ENCODE measurements around the gene SDK1. TPM values are rescaled to one million over a fixed set of nuclear protein-coding genes. Genes with fewer than 3 reads are reported as not detected.

The SDK1 gene
- total and polyA plus RNA-seq, 7 experiments from 2014 or later = 0.07 to 2.5 (median 0.54) TPM

DNA sequence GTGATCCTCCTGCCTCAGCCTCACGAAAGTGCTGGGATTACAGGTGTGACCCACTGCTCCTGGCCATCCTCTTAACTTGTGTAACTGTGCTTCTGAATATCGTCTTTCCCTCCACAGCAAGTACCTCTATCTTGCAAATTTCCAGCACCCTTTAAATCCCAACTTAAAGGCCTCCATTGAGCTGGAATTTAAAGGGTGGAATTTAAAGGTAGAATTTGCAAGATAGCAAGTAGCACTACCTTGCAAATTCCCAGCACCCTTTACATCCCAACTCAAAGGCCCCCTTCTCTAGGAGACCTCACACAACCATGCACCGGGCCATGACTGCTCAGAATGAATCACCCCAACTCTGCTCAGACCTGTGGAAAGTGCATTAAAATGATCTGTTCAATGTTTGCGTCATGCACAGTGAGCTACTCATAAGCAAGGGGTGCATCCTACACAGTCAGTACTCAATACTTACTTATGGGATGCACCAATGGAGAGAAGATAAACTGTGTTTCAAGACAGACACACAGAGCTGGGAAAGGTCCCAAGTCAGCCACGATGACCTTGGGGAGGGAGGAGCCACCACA is 17.8 kb upstream of the SDK1 start:
- no peaks in the 10 kb centered on the region for H3K4me1 ChIP-seq (ENCODE audit: control insufficient read depth in 2 of 2, insufficient read depth in 2 of 2, low read length in 2 of 2)
- no peaks in the 10 kb centered on the region for H3K4me1 Mint-ChIP-seq
- H3K27me3 ChIP-seq (ENCODE audit: control insufficient read depth in 2 of 2, insufficient read depth in 2 of 2, low read length in 2 of 2) = no peaks in the 10 kb centered on the region
- intact Hi-C loops (cut with micrococcal nuclease) = no loop called here
- H3K4me3 Mint-ChIP-seq = no peak overlapping the region
- no peaks in the 10 kb centered on the region for H3K9me3 ChIP-seq (ENCODE audit: control insufficient read depth in 2 of 3, low read length in 3 of 3)
- no peak overlapping the region for H3K27ac Mint-ChIP-seq
- H3K36me3 Mint-ChIP-seq = no peaks in the 10 kb centered on the region
- no peaks in the 10 kb centered on the region for H3K36me3 ChIP-seq (ENCODE audit: control insufficient read depth in 2 of 3, insufficient read depth in 3 of 3, low read length in 3 of 3)
- no peak overlapping the region for H3K4me3 ChIP-seq (ENCODE audit: low read length)
- ATAC-seq (no peak), DNase-seq (no peak)
- H3K27ac ChIP-seq (ENCODE audit: low read depth, low read length) = no peak overlapping the region
- ChIA-PET CTCF (no interaction called here), POLR2A (interaction anchor here (0.6 kb wide), 1 partner anchor 79 kb away, joined by 3 read pairs; no protein-coding TSS in a partner anchor)
- H3K27me3 Mint-ChIP-seq = peaks cover 0 to 10% (median 3%) of the 10 kb centered on the region in 5 donors
- H3K9me3 Mint-ChIP-seq = peaks cover 0 to 4% (median 0%) of the 10 kb centered on the region in 11 donors

DNA sequence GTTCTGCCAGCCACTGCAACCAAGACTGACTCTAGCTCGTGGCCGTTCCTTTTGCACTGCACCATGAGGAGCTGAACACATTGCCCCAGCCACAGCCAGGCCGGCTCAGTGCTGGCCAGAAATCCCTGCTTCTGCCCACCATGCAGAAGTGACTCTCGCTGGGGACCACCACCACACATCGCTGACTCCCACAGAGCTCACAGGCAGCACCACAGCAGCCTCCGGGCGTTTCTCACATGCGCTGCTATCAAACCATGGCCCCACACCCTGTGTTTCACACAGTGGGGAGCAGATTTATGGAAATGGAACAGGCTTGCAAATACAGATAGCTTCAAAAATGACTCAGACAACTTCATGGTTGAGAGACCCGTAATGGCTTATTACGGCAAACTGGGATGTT is 15.4 kb upstream of the SDK1 start:
- Mint-ChIP-seq H3K36me3 (no peaks in the 10 kb centered on the region), H3K4me3 (no peak overlapping the region), H3K4me1 (no peaks in the 10 kb centered on the region), H3K9me3 (peaks cover 0 to 4% (median 0%) of the 10 kb centered on the region in 11 donors), H3K27ac (no peak overlapping the region), H3K27me3 (peaks cover 0 to 3% (median under 1%) of the 10 kb centered on the region in 5 donors)
- DNase-seq = no peak
- Histone ChIP-seq H3K27ac (ENCODE audit: low read depth, low read length) (no peak overlapping the region), H3K36me3 (ENCODE audit: control insufficient read depth in 2 of 3, insufficient read depth in 3 of 3, low read length in 3 of 3) (no peaks in the 10 kb centered on the region), H3K4me3 (ENCODE audit: low read length) (no peak overlapping the region), H3K27me3 (ENCODE audit: control insufficient read depth in 2 of 2, insufficient read depth in 2 of 2, low read length in 2 of 2) (no peaks in the 10 kb centered on the region), H3K4me1 (ENCODE audit: control insufficient read depth in 2 of 2, insufficient read depth in 2 of 2, low read length in 2 of 2) (no peaks in the 10 kb centered on the region), H3K9me3 (ENCODE audit: control insufficient read depth in 2 of 3, low read length in 3 of 3) (no peaks in the 10 kb centered on the region)
- CTCF ChIA-PET = no interaction called here
- intact Hi-C loops (cut with micrococcal nuclease) = no loop called here
- ATAC-seq = no peak
- POLR2A ChIA-PET = no interaction called here

DNA sequence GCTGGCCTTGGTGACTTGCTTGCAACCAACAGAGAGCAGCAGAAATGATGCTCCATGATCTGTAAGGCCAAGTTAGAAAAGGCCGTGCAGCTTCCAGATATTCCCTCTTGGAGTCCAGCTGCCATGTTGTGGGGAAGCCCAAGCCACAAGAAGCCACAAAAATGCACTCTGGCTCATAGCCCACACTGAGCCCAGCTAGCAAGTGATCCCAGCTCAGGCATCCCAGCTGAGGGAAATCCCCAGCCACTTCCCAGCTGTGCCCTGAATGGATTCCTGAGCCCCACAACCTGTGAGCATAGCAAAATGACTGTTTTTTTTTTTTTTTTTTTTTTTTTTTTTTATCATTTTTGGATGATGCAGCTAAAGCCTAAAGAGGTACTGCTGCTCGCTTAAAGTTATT is 11.1 kb upstream of the SDK1 start:
- no peaks in the 10 kb centered on the region for H3K36me3 Mint-ChIP-seq
- intact Hi-C loops (cut with micrococcal nuclease) = no loop called here

DNA sequence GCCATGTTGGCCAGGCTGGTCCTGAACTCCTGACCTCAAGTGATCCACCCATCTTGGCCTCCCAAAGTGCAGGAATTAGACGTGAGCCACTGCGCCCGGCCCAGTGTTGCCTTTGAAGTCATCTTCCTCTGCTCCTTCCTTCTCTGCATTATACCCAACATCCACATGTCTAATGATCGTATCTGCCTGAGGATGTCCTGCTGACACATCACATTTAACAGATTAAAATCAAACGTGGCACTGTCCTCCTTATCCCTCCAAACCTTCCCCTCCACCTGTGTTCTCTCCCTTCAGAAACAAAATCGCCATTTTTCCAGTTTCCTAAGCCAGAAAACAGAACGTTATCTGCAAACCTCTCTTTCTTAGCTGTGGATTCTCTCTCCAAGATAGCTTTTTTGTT is 8.4 kb upstream of the SDK1 start:
- Histone ChIP-seq H3K27ac (ENCODE audit: low read depth, low read length) (no peak overlapping the region), H3K9me3 (ENCODE audit: control insufficient read depth in 2 of 3, low read length in 3 of 3) (no peaks in the 10 kb centered on the region), H3K4me1 (ENCODE audit: control insufficient read depth in 2 of 2, insufficient read depth in 2 of 2, low read length in 2 of 2) (no peaks in the 10 kb centered on the region), H3K36me3 (ENCODE audit: control insufficient read depth in 2 of 3, insufficient read depth in 3 of 3, low read length in 3 of 3) (no peaks in the 10 kb centered on the region), H3K4me3 (ENCODE audit: low read length) (no peak overlapping the region), H3K27me3 (ENCODE audit: control insufficient read depth in 2 of 2, insufficient read depth in 2 of 2, low read length in 2 of 2) (no peaks in the 10 kb centered on the region)
- intact Hi-C loops (cut with micrococcal nuclease) = no loop called here
- Mint-ChIP-seq H3K9me3 (peaks cover 0 to 3% (median 0%) of the 10 kb centered on the region in 11 donors), H3K4me1 (no peaks in the 10 kb centered on the region), H3K27ac (no peak overlapping the region), H3K4me3 (no peak overlapping the region), H3K36me3 (no peaks in the 10 kb centered on the region), H3K27me3 (peaks cover 8 to 31% (median 14%) of the 10 kb centered on the region in 5 donors)
- POLR2A ChIA-PET = no interaction called here
- no peak for DNase-seq
- ATAC-seq = no peak
- CTCF ChIA-PET = no interaction called here

More for the DNA sequence above, 11.1 kb upstream of the SDK1 start:
- no peaks in the 10 kb centered on the region for H3K4me1 Mint-ChIP-seq
- DNase-seq (no peak), ATAC-seq (no peak)
- H3K4me1 ChIP-seq (ENCODE audit: control insufficient read depth in 2 of 2, insufficient read depth in 2 of 2, low read length in 2 of 2) = no peaks in the 10 kb centered on the region
- no peak overlapping the region for H3K4me3 ChIP-seq (ENCODE audit: low read length)
- H3K27me3 Mint-ChIP-seq = peaks cover 7 to 24% (median 8%) of the 10 kb centered on the region in 5 donors
- POLR2A ChIA-PET = interaction anchor here (1.1 kb wide), 1 partner anchor 9 kb away, joined by 4 read pairs; no protein-coding TSS in a partner anchor
- no peaks in the 10 kb centered on the region for H3K36me3 ChIP-seq (ENCODE audit: control insufficient read depth in 2 of 3, insufficient read depth in 3 of 3, low read length in 3 of 3)
- no peak overlapping the region for H3K27ac Mint-ChIP-seq
- H3K9me3 ChIP-seq (ENCODE audit: control insufficient read depth in 2 of 3, low read length in 3 of 3) = no peaks in the 10 kb centered on the region
- peaks cover 0 to 4% (median 0%) of the 10 kb centered on the region in 11 donors for H3K9me3 Mint-ChIP-seq
- no peak overlapping the region for H3K27ac ChIP-seq (ENCODE audit: low read depth, low read length)
- H3K4me3 Mint-ChIP-seq = no peak overlapping the region
- CTCF ChIA-PET = no interaction called here
- no peaks in the 10 kb centered on the region for H3K27me3 ChIP-seq (ENCODE audit: control insufficient read depth in 2 of 2, insufficient read depth in 2 of 2, low read length in 2 of 2)

DNA sequence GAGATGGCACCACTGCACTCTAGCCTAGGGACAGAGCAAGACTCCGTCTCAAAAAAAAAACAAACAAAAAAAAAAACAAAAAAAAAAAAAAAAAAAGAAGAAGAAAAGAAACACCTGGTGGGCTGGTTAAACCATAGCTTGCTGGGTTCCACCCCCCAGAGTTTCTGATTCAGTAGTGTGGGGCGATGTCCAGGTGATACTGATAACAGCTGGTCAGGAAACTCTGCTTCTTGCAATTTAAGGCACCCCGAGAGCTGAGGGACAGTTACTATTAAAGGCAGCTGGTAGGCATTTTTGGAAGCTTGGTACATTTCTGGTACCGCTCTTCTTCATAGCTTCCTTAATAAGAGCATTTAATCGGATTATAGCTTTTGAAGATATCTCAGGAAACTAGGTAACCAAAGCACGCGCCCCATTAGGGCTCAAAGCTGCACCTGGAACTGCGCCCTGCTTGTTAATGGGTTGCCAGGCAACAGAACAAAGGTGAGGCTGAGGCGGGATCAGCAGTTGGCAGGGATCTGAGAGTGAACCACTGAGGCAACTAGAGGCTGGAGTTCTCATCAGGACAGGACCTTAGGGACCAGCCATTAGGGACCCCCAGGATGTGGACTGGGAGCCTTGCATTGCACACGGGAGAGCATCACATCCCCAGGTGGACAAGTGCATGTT is 6.5 kb upstream of the SDK1 start:
- Mint-ChIP-seq H3K27ac (no peak overlapping the region), H3K4me1 (peaks cover 0 to 5% (median 0%) of the 10 kb centered on the region in 7 donors), H3K9me3 (peaks cover 0 to 3% (median 0%) of the 10 kb centered on the region in 11 donors), H3K27me3 (peaks cover 13 to 39% (median 14%) of the 10 kb centered on the region in 5 donors), H3K4me3 (no peak overlapping the region), H3K36me3 (no peaks in the 10 kb centered on the region)
- ChIA-PET CTCF (no interaction called here), POLR2A (no interaction called here)
- Histone ChIP-seq H3K4me1 (ENCODE audit: control insufficient read depth in 2 of 2, insufficient read depth in 2 of 2, low read length in 2 of 2) (no peaks in the 10 kb centered on the region), H3K36me3 (ENCODE audit: control insufficient read depth in 2 of 3, insufficient read depth in 3 of 3, low read length in 3 of 3) (no peaks in the 10 kb centered on the region), H3K27ac (ENCODE audit: low read depth, low read length) (no peak overlapping the region), H3K4me3 (ENCODE audit: low read length) (no peak overlapping the region), H3K9me3 (ENCODE audit: control insufficient read depth in 2 of 3, low read length in 3 of 3) (no peaks in the 10 kb centered on the region), H3K27me3 (ENCODE audit: control insufficient read depth in 2 of 2, insufficient read depth in 2 of 2, low read length in 2 of 2) (no peaks in the 10 kb centered on the region)
- DNase-seq (no peak), ATAC-seq (no peak)
- intact Hi-C loops (cut with micrococcal nuclease) = no loop called here

DNA sequence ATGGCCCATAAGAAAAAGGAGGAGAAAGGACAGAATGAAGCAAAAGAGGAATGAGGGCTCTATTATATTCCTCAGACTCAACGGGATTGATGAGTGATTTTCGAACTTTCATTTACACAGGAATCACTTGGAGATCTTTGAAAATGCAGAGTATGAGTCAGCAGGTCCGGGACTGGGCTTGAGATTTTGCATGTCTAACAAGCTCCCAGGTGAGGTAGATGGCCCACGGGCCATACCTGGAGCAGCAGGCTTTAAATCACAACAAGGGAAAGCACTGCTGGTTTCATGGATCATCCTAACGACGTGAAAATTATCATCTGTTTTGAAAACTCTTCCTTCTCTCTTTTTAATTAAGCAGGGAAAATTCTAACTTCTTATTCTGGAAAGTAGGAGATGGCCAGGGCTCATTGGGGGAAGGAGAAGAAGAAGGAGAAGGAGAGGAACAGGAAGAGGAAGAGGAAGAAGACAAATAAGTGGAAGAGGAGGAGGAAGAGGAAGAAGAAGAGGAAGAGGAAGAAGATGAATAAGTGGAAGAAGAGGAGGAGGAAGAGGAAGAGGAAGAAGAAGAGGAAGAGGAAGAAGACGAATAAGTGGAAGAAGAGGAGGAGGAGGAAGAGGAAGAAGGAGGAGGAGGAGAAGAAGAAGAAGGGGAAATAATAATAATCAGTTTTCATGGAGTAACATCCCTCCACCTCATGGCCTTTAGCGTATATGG is 3.8 kb upstream of the SDK1 start:
- ChIA-PET CTCF (no interaction called here), POLR2A (no interaction called here)
- Histone ChIP-seq H3K27me3 (ENCODE audit: control insufficient read depth in 2 of 2, insufficient read depth in 2 of 2, low read length in 2 of 2) (no peaks in the 10 kb centered on the region), H3K27ac (ENCODE audit: low read depth, low read length) (no peak overlapping the region), H3K36me3 (ENCODE audit: control insufficient read depth in 2 of 3, insufficient read depth in 3 of 3, low read length in 3 of 3) (no peaks in the 10 kb centered on the region), H3K4me1 (ENCODE audit: control insufficient read depth in 2 of 2, insufficient read depth in 2 of 2, low read length in 2 of 2) (peaks cover 5 to 7% of the 10 kb centered on the region in 2 donors), H3K4me3 (ENCODE audit: low read length) (no peak overlapping the region), H3K9me3 (ENCODE audit: control insufficient read depth in 2 of 3, low read length in 3 of 3) (no peaks in the 10 kb centered on the region)
- H3K4me3 Mint-ChIP-seq = no peak overlapping the region
- no peak for DNase-seq
- peaks cover 2 to 7% (median 3%) of the 10 kb centered on the region in 7 donors for H3K4me1 Mint-ChIP-seq
- intact Hi-C loops (cut with micrococcal nuclease) = no loop called here
- H3K36me3 Mint-ChIP-seq = no peaks in the 10 kb centered on the region
- no peak for ATAC-seq
- H3K27ac Mint-ChIP-seq = no peak overlapping the region
- peaks cover 13 to 41% (median 19%) of the 10 kb centered on the region in 5 donors for H3K27me3 Mint-ChIP-seq
- H3K9me3 Mint-ChIP-seq = no peaks in the 10 kb centered on the region

Data from naive thymus-derived CD4-positive, alpha-beta T cell (primary cell).